Measurements from ENCODE around the gene CGB5.
"Not testable (repeated sequence)": the region's sequence is repeated elsewhere in the genome, so short reads cannot be mapped to it uniquely, and the experiment has no call there.

The CGB5 gene

GRCh38 chr19:49020342-49020741 is 23.3 kb upstream of the CGB5 start:
- DNase-seq: no peak
- in situ Hi-C loops (cut with MboI; ENCODE audit: low pct_unique_long_range_greater_than_20kb, low sequenced_read_pairs): no loop called here

DNA sequence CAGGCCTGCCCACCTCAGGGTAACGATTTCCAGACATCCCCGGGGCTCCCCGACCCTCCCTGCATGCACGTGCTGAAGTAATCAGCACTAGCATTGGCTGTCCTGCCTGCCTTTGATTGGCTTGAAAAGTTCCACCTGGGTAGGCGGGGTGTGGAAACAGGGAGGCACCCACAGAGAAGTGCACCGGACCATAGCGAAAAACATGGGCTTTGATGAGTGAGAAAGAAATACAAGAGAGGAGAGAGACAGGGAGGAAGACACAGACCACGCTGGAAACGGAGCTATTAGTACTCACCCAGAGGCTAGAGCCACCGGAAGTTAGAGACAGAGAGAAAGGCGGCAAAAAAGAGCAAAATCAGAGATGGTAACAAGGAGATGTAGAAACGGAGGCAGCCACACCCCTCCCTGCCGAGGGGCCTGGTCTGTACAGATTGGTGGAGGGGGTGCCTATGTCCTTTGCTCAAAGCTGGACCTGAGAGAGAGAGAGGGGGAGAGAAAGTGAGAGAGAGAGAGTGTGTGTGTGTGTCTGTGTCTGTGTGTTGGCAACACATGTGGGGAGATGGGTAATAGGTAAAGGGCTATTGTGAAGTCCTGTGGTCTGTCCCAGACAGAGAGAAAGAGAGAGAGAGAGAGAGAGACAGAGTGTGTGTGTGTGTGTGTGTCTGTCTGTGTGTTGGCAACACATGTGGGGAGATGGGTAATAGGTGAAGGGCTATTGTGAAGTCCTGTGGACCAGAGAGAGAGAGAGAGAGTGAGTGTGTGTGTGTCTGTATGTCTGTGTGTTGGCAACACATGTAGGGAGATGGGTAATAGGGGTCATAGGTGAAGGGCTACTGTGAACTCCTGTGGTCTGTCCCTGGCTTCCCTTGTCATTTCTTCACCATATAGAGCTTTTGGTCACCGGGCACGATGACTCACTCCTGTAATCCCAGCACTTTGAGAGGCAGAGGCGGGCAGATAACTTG is 22.4 kb upstream of the CGB5 start:
- DNase-seq: no peak
- in situ Hi-C loops (cut with MboI; ENCODE audit: low pct_unique_long_range_greater_than_20kb, low sequenced_read_pairs): no loop called here

DNA sequence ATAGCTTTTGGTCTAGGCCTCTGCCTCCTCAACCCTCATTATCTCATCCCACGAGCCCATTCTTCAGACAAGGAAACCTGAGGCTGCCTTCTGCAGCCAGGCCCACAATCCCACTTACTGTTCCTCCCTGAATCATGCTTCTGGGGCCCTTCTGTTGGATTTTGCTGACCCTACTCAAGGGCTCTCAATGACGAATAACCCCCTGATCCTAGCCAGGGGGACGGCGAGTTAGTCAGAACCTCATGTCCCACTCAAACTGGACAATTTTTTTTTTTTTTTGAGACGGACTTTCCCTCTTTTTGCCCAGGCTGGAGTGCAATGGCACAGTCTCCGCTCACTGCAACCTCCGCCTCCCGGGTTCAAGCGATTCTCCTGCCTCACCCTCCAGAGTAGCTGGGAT is 21.5 kb upstream of the CGB5 start:
- in situ Hi-C loops (cut with MboI; ENCODE audit: low pct_unique_long_range_greater_than_20kb, low sequenced_read_pairs): no loop called here
- DNase-seq: no peak

DNA sequence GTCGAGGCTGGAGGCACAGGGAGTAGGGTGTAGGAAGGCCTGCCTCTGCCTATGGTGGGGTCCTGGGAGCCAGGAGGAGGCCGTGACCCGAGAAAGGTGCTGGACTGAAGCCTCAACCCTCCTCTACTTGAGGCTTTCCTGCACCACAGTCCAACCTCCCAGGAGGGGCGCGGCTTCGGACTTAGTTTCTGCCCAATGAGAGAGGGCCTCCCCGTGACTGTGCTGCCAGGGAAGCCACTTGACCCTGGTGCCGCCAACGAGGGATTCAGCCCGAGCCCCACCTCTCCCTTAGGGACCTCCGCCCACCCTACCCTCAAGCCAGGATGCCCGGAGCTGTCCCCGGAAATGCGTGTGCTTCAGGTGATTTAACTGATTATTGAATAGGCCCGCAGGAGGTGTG is 19.4 kb upstream of the CGB5 start, which contains the start of gene CGB3:
CGB3 (minus strand) TSS at position 101 of the 400 bp plus-strand sequence. CDS start 362 bp downstream, outside the sequence.
- in situ Hi-C loops (cut with MboI; ENCODE audit: low pct_unique_long_range_greater_than_20kb, low sequenced_read_pairs); DNase-seq: not testable (repeated sequence)

GRCh38 chr19:49025088-49025487 is 18.6 kb upstream of the CGB5 start:
- in situ Hi-C loops (cut with MboI; ENCODE audit: low pct_unique_long_range_greater_than_20kb, low sequenced_read_pairs); DNase-seq: not testable (repeated sequence)

DNA sequence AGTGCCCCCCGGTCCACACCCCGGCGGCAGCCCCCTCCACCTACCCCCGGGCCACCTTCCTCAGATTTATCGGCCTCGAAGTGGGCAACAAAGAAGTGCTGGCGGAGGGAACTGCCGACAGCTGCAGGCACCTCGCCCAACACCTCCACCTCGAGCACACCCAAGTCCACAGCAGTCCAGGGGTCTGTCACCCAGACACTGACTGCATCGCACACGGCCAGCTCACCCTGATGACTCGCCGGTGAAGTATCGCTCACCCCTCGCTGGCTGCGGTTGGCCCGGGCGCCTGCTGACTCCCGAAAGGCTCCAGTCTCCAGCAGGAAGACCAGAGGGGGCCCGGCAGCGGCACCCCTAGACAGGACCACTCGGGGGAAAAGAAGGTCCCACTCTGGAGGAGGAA is 18.0 kb upstream of the CGB5 start:
- in situ Hi-C loops (cut with MboI; ENCODE audit: low pct_unique_long_range_greater_than_20kb, low sequenced_read_pairs); DNase-seq: not testable (repeated sequence)

DNA sequence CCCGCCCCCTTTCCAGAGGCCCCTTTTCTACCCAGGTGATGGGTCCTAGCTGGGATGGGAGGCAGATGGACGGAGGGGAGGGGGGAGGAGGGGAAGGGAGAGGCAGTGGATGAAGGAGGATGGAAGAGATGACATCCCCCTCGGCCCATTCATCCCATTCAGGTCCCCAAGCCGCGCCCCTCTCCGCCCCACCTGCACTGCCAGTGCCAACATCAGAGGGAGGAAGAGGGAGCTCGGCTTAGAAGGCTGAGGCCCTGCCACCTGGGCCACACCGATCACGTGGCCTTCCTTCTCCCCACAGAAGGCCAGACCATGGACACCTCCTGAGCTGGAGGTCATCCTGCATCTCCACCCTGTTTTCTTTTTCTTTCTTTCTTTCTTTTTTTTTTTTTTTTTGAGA is 15.0 kb upstream of the CGB5 start:
- in situ Hi-C loops (cut with MboI; ENCODE audit: low pct_unique_long_range_greater_than_20kb, low sequenced_read_pairs); DNase-seq: not testable (repeated sequence)

- in situ Hi-C loops (cut with MboI; ENCODE audit: low pct_unique_long_range_greater_than_20kb, low sequenced_read_pairs): not testable (repeated sequence)
Observed at GRCh38 chr19:49029749-49030148, 13.9 kb upstream of the CGB5 start.

GRCh38 chr19:49030323-49030722 is 13.3 kb upstream of the CGB5 start:
- in situ Hi-C loops (cut with MboI; ENCODE audit: low pct_unique_long_range_greater_than_20kb, low sequenced_read_pairs); DNase-seq: not testable (repeated sequence)

More at GRCh38 chr19:49029749-49030148, 13.9 kb upstream of the CGB5 start:
- DNase-seq: not testable (repeated sequence)

- in situ Hi-C loops (cut with MboI; ENCODE audit: low pct_unique_long_range_greater_than_20kb, low sequenced_read_pairs); DNase-seq: not testable (repeated sequence)
Observed at GRCh38 chr19:49031642-49032301, 11.9 kb upstream of the CGB5 start, which contains the start of gene CGB2. TSS of gene CGB2 (plus strand) at chr19:49031890. CDS start at chr19:49032096, 206 bp downstream.

DNA sequence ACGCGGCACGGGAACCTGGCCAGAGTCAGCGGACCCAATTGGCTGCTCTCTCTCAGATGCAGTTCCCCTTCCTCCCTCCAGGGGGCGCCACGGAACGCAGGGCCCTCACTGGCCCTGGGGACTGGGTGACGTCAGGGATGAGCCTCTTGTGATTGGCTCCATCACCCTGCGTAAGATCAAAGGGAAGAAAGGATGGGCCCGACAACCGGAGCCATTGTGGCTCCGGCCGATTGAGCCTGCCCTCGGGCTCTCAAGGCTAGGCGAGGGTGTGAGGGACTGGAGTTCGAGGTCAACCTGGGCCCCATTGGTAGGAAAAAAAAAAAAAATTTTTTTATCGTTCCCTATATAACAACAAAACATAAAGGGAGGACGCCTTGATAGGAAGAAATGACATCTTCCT is 6.8 kb upstream of the CGB5 start, which contains the start of gene CGB1:
CGB1 (minus strand) TSS at position 81 of the 400 bp plus-strand sequence. CDS start 184 bp downstream, outside the sequence.
- in situ Hi-C loops (cut with MboI; ENCODE audit: low pct_unique_long_range_greater_than_20kb, low sequenced_read_pairs): not testable (repeated sequence)
- peak; percentile 37 for DNase-seq

DNA sequence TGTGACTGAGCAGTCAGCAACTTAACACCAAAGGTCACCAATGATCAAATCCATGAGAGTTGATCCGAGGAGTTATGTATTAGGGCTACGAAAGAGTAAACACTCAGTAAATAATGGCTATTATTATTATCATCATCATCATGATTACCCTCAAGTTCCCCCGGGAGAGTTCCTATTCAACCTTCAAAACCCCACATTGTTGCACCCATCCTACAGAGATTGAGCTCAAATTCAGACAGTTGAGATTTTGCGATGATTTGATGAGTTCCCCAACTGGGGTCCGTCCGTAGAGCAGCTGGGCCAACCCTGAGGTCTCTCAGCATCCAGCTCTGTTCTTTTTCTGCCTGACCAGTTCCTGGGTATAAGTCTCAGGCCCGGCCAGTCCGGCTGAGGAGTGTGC is 5.5 kb upstream of the CGB5 start:
- DNase-seq; in situ Hi-C loops (cut with MboI; ENCODE audit: low pct_unique_long_range_greater_than_20kb, low sequenced_read_pairs): not testable (repeated sequence)

GRCh38 chr19:49038557-49039276 is 4.9 kb upstream of the CGB5 start:
- in situ Hi-C loops (cut with MboI; ENCODE audit: low pct_unique_long_range_greater_than_20kb, low sequenced_read_pairs); DNase-seq: not testable (repeated sequence)

DNA sequence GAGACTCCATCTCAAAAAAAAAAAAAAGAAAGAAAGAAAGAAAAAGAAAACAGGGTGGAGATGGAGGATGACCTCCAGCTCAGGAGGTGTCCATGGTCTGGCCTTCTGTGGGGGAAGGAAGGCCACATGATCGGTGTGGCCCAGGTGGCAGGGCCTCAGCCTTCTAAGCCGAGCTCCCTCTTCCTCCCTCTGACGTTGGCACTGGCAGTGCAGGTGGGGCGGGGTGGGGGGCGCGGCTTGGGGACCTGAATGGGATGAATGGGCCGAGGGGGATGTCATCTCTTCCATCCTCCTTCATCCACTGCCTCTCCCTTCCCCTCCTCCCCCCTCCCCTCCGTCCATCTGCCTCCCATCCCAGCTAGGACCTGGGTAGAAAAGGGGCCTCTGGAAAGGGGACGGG is 3.9 kb upstream of the CGB5 start:
- DNase-seq; in situ Hi-C loops (cut with MboI; ENCODE audit: low pct_unique_long_range_greater_than_20kb, low sequenced_read_pairs): not testable (repeated sequence)

DNA sequence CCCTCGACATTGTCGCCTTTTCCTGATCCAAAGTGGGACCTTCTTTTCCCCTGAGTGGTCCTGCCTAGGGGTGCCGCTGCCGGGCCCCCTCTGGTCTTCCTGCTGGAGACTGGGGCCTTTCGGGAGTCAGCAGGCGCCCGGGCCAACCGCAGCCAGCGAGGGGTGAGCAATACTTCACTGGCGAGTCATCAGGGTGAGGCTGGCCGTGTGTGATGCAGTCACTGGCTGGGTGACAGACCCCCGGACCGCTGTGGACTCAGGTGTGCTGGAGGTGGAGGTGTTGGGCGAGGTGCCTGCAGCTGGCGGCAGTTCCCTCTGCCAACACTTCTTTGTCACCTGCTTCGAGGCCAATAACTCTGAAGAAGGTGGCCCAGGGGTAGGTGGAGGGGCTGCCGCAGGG is 1.5 kb upstream of the CGB5 start:
- in situ Hi-C loops (cut with MboI; ENCODE audit: low pct_unique_long_range_greater_than_20kb, low sequenced_read_pairs): no loop called here
- DNase-seq: no peak

GRCh38 chr19:49042666-49043065 is 982 bp upstream of the CGB5 start:
- in situ Hi-C loops (cut with MboI; ENCODE audit: low pct_unique_long_range_greater_than_20kb, low sequenced_read_pairs); DNase-seq: not testable (repeated sequence)

GRCh38 chr19:49049011-49049410 is 5.4 kb downstream of the CGB5 start, which contains the start of gene CGB8:
TSS of gene CGB8 (minus strand) at chr19:49049111. CDS start at chr19:49048739, 372 bp downstream.
- in situ Hi-C loops (cut with MboI; ENCODE audit: low pct_unique_long_range_greater_than_20kb, low sequenced_read_pairs); DNase-seq: not testable (repeated sequence)

- in situ Hi-C loops (cut with MboI; ENCODE audit: low pct_unique_long_range_greater_than_20kb, low sequenced_read_pairs): not testable (repeated sequence)
Observed at GRCh38 chr19:49049834-49050233, 6.2 kb downstream of the CGB5 start.

More at GRCh38 chr19:49049834-49050233, 6.2 kb downstream of the CGB5 start:
- not testable (repeated sequence) for DNase-seq

Measured in KBM-7 (cell line).